Muscle layer of colon (tissue), 2 donors: ENCODE results near the gene CCNY.

ENCODE experiments used
- H3K27ac ChIP-seq: one replicate; pipeline ENCODE4 v1.7.0; 2013; ENCODE audit warnings: low read depth, mild to moderate bottlenecking, low read length, moderate library complexity
- H3K27me3 ChIP-seq, 2 donors: one replicate each; pipeline ENCODE4 v1.7.0; 2013; ENCODE audit warnings: low read length in 2 of 2, mild to moderate bottlenecking in 2 of 2; ENCODE audit not compliant: insufficient read depth in 2 of 2, control insufficient read depth in 1 of 2
- H3K36me3 ChIP-seq: one replicate; pipeline ENCODE4 v1.7.0; 2013; ENCODE audit warnings: mild to moderate bottlenecking, low read length; ENCODE audit not compliant: insufficient read depth
- H3K4me1 ChIP-seq: one replicate; pipeline ENCODE4 v1.7.0; 2013; ENCODE audit warnings: mild to moderate bottlenecking, low read length; ENCODE audit not compliant: insufficient read depth
- H3K4me3 ChIP-seq, 2 donors: one replicate each; pipeline ENCODE4 v1.7.0; 2013; ENCODE audit warnings: low read length in 2 of 2, low read depth in 1 of 2, mild to moderate bottlenecking in 1 of 2, moderate library complexity in 1 of 2
- H3K9ac ChIP-seq: one replicate; pipeline ENCODE4 v1.7.0; 2013; ENCODE audit warnings: low read length
- H3K9me3 ChIP-seq: one replicate; pipeline ENCODE4 v1.7.0; 2013; ENCODE audit warnings: mild to moderate bottlenecking, low read length
- donor health status: abdominal sarcoma.
- donor health status: Adenocarcinoma of cecum.

The CCNY gene

DNA sequence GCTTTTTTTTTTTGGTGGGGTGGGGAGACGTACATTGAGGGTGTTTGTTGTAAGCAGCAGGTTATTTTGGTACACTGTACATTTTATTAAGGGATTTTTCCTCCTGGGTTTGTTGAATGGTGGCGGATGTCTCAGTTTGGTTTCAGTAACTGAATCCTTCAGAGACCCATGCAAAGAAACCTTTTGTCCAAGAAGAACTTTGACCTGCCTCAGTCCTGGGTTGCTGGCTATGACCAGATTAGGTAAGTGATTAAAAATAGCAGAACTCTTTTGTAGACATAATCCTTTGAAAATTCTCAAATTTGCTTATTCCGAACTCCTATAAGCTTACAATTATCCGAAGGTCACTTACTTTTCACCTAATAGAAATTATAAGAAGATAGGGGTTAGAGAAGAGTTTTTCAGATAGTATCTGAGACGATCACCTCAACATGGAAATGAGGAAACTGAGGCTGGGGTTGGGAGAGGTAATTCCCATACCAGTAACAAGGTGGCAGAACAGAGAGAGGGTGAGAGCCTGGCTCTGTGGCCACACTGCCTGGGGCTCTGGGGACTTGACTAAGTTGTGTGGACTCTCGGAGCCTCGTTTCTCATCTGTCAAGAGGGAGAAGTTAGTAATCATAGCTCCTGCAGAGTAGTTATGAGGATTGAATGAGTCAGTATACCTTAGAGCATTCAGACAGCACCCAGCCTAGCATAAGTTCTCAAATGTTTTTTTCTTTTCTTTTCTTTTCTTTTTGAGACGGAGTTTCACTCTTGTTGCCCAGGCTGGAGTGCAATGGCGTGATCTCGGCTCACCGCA, 87.4 kb downstream of the CCNY start:
- Histone ChIP-seq H3K9ac (no peak overlapping the region), H3K4me3 (no peak overlapping the region), H3K27ac (no peak overlapping the region), H3K4me1 (peaks cover 41% of the 10 kb centered on the region), H3K9me3 (no peaks in the 10 kb centered on the region), H3K36me3 (no peaks in the 10 kb centered on the region), H3K27me3 (no peaks in the 10 kb centered on the region)

DNA sequence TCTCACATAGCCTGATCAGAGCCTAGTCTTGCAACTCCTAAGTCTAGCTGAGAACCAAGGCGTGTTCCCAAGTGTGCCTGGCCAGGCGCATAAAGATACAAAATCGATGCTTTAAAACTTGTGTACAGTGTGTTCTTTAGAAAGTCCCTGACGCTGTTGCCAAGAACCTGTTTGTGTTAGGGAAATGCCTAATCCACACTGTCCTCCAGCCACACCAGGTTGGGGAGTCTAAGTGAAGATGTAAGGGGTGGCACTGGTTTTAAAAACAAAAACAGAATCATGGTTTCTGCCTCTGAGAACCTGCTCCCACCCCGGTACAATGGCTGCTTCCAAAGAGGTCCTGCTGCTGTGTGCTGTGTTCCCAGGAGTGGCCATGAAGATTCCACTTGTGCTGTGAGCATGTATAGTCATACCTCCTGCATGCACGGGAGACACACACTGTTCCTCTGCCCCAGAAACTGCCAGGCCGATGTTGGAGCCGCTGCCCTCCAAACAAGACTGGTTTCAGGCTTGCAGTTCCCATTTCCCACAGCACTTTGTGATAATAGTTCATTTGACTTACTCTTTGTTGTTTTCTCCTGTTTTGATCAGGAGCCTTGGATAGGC, 88.5 kb downstream of the CCNY start:
- H3K27me3 ChIP-seq, result no peaks in the 10 kb centered on the region
- H3K36me3 ChIP-seq, result no peaks in the 10 kb centered on the region
- no peak overlapping the region for H3K9ac ChIP-seq
- peaks cover 41% of the 10 kb centered on the region for H3K4me1 ChIP-seq
- H3K4me3 ChIP-seq, result no peak overlapping the region
- H3K9me3 ChIP-seq, result no peaks in the 10 kb centered on the region
- no peak overlapping the region for H3K27ac ChIP-seq

DNA sequence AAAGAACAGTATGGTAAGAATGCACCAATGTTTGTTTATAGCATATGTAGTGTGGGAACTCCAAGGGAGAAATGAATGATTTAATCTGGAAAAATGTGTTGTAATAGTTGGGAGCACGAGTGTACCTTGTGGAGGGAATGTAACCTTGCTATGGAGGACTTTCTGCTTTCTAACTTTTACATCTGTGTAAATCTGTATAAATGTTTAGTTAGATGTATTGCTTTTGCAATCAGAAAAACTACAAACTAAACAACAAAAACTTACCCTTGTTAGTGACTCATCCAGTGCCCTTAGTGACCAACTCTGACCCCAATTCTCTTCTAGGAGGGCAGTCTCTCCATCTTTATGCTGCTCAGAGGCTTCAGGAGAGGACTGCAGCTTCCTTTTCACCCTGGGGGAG, 89.3 kb downstream of the CCNY start:
- no peaks in the 10 kb centered on the region for H3K9me3 ChIP-seq
- H3K4me3 ChIP-seq, result no peak overlapping the region
- no peak overlapping the region for H3K27ac ChIP-seq
- no peaks in the 10 kb centered on the region for H3K36me3 ChIP-seq
- no peak overlapping the region for H3K9ac ChIP-seq
- no peaks in the 10 kb centered on the region for H3K27me3 ChIP-seq
- H3K4me1 ChIP-seq, result peaks cover 34% of the 10 kb centered on the region

DNA sequence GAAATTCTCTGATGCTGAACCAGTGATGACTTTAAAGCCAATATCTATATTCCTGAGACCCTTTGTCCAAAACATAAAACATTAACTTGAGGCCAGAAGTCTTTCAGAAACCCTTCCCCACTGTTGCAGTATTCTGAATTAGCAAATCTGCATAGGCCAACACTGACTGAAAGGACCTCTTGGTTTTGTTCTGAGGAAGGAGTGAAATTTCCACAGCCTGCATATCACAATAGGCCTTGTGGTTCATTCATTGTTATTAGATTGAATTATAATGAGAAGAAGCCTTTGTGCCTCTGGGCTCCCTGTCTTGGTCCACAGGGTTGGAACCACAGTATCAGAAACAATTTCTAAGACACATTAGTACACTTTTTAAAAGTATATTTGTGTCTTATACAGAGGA, 90.3 kb downstream of the CCNY start:
- H3K27me3 ChIP-seq, result no peaks in the 10 kb centered on the region
- no peak overlapping the region for H3K27ac ChIP-seq
- no peaks in the 10 kb centered on the region for H3K36me3 ChIP-seq
- H3K9me3 ChIP-seq, result no peaks in the 10 kb centered on the region
- H3K4me3 ChIP-seq, result no peak overlapping the region
- no peak overlapping the region for H3K9ac ChIP-seq
- peaks cover 23% of the 10 kb centered on the region for H3K4me1 ChIP-seq

DNA sequence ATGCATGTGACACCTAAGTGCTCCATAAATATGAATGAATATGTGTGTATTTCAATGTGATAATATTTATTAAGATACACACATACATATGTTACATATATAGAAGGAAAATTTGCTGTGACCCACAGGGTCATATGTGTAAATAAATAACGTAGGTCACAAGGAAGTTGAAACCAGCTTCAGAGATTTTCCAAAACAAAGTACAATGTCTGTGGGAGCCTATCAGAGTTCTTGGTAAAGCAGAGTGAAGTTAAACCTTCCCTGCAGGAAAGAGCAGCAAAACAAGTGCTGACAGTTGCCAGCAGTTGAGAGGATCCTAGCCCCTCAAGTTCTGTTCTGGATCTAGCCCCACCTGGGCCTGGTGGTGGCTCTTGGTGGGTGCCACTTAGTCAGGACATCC, 91.2 kb downstream of the CCNY start:
- Histone ChIP-seq H3K9me3 (no peaks in the 10 kb centered on the region), H3K27me3 (no peaks in the 10 kb centered on the region), H3K4me3 (no peak overlapping the region), H3K36me3 (no peaks in the 10 kb centered on the region), H3K9ac (no peak overlapping the region), H3K27ac (no peak overlapping the region), H3K4me1 (peaks cover 17% of the 10 kb centered on the region)

DNA sequence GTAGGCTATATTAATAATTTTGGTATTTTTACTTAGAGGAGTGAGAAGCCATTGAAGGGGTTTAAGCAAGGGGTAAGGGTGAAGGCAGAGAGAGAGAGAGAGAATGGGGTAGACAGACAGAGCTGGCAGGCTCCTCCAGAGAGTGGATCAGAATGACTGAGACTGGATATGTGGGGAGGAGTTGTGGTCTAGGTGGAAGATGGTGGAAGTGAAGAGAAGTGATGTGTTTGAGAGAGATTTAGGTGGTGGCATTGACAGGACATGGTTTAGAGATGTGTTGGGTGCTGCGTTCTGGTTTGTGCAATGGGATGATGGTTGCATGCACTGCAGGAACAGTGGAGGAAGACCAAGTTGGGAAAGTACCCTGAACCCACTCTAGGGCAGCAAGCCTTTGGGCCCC, 92.2 kb downstream of the CCNY start:
- Histone ChIP-seq H3K4me3 (no peak overlapping the region), H3K9me3 (no peaks in the 10 kb centered on the region), H3K27me3 (no peaks in the 10 kb centered on the region), H3K27ac (no peak overlapping the region), H3K9ac (no peak overlapping the region), H3K4me1 (peaks cover 17% of the 10 kb centered on the region), H3K36me3 (no peaks in the 10 kb centered on the region)

DNA sequence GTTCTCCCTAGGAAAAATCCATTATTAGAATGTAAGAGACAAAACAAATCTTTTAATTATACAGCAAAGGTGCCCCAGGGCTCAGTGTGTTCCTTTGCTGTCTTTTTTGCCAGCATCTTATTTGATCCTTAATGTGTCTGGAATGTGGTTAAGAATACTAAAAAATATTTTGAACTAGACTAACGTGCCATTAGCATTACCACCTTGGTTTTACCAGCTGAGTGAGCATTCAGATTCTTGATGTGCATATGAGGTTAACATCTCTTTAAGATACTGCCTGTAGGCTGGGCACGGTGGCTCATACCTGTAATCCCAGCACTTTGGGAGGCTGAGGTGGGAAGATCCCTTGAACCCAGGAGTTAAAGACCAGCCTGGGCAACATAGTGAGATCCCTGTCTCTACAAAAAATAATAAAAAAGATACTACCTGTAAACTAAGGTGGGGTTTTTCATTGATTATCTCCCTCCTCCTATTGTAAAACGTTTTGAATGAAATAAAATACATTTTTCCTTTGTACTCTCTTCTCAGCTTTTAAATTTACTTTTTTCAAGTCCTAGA, 96.6 kb downstream of the CCNY start:
- Histone ChIP-seq H3K9me3 (no peaks in the 10 kb centered on the region), H3K36me3 (no peaks in the 10 kb centered on the region), H3K27me3 (no peaks in the 10 kb centered on the region), H3K4me1 (no peaks in the 10 kb centered on the region), H3K9ac (no peak overlapping the region), H3K4me3 (no peak overlapping the region), H3K27ac (no peak overlapping the region)

DNA sequence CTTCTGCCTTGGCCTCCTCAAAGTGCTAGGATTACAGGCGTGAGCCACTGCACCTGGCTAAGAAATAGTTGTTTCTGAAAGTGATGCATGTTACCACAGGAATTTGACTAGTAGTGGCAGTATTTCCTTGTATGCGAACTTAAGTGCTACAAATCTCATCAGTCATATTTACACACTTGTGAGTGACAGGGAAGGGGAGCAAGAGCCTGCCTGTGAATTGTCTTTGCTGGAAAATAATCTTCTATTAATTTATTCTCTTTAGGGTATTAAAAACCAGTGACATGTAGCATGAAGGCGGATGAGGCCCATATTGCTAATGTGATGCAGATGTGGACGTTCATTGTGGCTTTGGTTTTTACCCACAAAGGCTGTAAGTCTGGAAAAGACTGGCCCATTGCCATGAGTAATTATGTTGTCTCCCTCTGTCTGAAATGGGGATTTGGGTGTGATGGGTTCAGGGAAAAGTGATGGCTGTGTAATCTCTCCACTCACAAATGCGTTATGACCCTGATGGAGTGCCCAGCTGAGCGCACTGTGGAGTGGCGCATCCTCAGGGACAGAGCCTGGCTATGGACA, 97.6 kb downstream of the CCNY start:
- no peaks in the 10 kb centered on the region for H3K27me3 ChIP-seq

DNA sequence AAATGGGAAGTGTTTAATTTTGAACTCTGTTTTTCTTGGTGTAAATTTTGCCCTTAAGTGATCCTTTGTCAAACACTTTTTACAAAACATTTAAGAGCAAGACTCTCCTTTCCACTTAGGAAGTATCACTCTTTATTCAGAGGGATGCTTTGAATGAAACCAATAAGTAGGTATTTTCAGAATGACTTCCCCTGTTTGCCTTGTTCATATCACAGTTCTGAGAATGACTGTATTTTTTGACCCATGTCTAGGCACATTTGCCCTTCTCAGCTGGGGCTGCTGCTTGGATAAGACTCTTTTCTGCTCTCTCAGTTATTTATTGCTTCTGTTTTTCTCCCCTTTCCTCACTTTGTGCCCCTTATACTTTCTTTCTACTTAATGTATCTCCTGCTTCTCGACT, 98.2 kb downstream of the CCNY start:
- no peak overlapping the region for H3K27ac ChIP-seq
- no peak overlapping the region for H3K9ac ChIP-seq
- H3K9me3 ChIP-seq, result no peaks in the 10 kb centered on the region

More for the DNA sequence above, 97.6 kb downstream of the CCNY start:
- Histone ChIP-seq H3K9ac (no peak overlapping the region), H3K4me3 (no peak overlapping the region), H3K4me1 (no peaks in the 10 kb centered on the region), H3K9me3 (no peaks in the 10 kb centered on the region), H3K36me3 (no peaks in the 10 kb centered on the region), H3K27ac (no peak overlapping the region)

DNA sequence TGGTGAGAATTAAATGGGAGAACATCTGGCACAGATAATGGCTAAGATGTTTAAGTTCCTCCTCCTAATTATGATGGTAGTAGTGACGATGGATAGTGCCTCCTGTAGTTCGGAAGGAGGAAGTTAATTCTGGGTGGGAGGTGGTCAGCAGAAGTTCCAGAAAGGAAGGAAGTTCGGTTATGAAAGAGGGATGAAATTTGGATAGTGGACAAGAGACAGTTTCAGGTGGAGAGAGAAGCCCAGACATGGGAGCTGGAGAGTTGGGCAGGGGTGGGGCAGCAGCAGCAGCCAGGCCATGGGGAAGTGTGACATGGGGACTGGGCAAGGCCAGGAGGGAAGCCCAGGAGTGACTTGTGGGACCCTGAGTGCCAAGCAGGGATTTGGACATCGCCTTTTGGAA, 99.5 kb downstream of the CCNY start:
- Histone ChIP-seq H3K27me3 (no peaks in the 10 kb centered on the region), H3K4me3 (no peak overlapping the region), H3K9me3 (no peaks in the 10 kb centered on the region), H3K4me1 (peaks cover 5% of the 10 kb centered on the region), H3K36me3 (no peaks in the 10 kb centered on the region), H3K27ac (no peak overlapping the region), H3K9ac (no peak overlapping the region)

More for the DNA sequence above, 98.2 kb downstream of the CCNY start:
- no peaks in the 10 kb centered on the region for H3K27me3 ChIP-seq
- no peak overlapping the region for H3K4me3 ChIP-seq
- no peaks in the 10 kb centered on the region for H3K36me3 ChIP-seq
- no peaks in the 10 kb centered on the region for H3K4me1 ChIP-seq

DNA sequence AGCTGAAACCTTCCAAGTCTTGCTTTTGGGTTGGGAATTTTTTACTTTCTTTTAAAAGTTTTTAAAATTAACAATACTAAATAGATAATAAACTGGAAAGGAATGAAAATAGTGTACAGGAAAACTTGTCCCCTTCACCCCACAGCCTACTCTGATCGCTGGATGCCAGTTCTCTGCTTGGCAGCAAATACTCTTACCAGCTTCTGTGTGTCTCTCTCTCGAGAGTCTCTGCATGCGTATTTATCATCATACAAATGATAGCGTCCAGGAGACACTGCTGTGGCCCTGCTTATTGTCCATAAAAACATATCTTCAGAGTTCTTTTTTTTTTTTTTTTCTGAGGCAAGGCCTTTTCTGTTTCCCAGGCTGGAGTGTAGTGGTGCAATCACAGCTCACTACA, 101.5 kb downstream of the CCNY start:
- Histone ChIP-seq H3K27ac (no peak overlapping the region), H3K9ac (no peak overlapping the region), H3K4me1 (peaks cover 7% of the 10 kb centered on the region), H3K4me3 (no peak overlapping the region), H3K36me3 (no peaks in the 10 kb centered on the region), H3K9me3 (no peaks in the 10 kb centered on the region), H3K27me3 (no peaks in the 10 kb centered on the region)
